ENCODE results near the gene ADAT3.
A peak's percentile ranks its signal among the peaks of the same experiment; 100 is the strongest.
"Not testable (repeated sequence)": the region's sequence is repeated elsewhere in the genome, so short reads cannot be mapped to it uniquely, and the experiment has no call there.

The ADAT3 gene

GRCh38 chr19:1866693-1867348 lies 38.4 kb upstream of the ADAT3 start:
- no peak for DNase-seq (ENCODE audit: low read depth in 2 of 2, low spot score in 1 of 2)

GRCh38 chr19:1867349-1867724 lies 37.9 kb upstream of the ADAT3 start:
- no peak for DNase-seq (ENCODE audit: low read depth in 2 of 2, low spot score in 1 of 2)

GRCh38 chr19:1868971-1869370 lies 36.2 kb upstream of the ADAT3 start:
- DNase-seq (ENCODE audit: low read depth in 2 of 2, low spot score in 1 of 2) = no peak

- DNase-seq (ENCODE audit: low read depth in 2 of 2, low spot score in 1 of 2) = no peak
Measured at GRCh38 chr19:1871140-1871597, 34.0 kb upstream of the ADAT3 start.

GRCh38 chr19:1871630-1872029 lies 33.6 kb upstream of the ADAT3 start:
- no peak for DNase-seq (ENCODE audit: low read depth in 2 of 2, low spot score in 1 of 2)

GRCh38 chr19:1872807-1873523 lies 32.2 kb upstream of the ADAT3 start:
- DNase-seq (ENCODE audit: low read depth in 2 of 2, low spot score in 1 of 2) = no peak

- DNase-seq (ENCODE audit: low read depth in 2 of 2, low spot score in 1 of 2) = no peak
Measured at GRCh38 chr19:1873524-1874473, 31.4 kb upstream of the ADAT3 start.

- DNase-seq (ENCODE audit: low read depth in 2 of 2, low spot score in 1 of 2) = no peak
Measured at GRCh38 chr19:1874554-1875185, 30.5 kb upstream of the ADAT3 start.

- not testable (repeated sequence) for DNase-seq (ENCODE audit: low read depth in 2 of 2, low spot score in 1 of 2)
Measured at GRCh38 chr19:1875265-1875645, 29.9 kb upstream of the ADAT3 start.

GRCh38 chr19:1875646-1876495 lies 29.3 kb upstream of the ADAT3 start:
- peak; percentile 65 to 77 for DNase-seq (ENCODE audit: low read depth in 2 of 2, low spot score in 1 of 2)

- DNase-seq (ENCODE audit: low read depth in 2 of 2, low spot score in 1 of 2) = not testable (repeated sequence)
Measured at GRCh38 chr19:1876496-1877279, 28.5 kb upstream of the ADAT3 start.

- not testable (repeated sequence) for DNase-seq (ENCODE audit: low read depth in 2 of 2, low spot score in 1 of 2)
Measured at GRCh38 chr19:1877280-1877660, 27.9 kb upstream of the ADAT3 start.

GRCh38 chr19:1878583-1878982 lies 26.6 kb upstream of the ADAT3 start:
- DNase-seq (ENCODE audit: low read depth in 2 of 2, low spot score in 1 of 2) = not testable (repeated sequence)

- not testable (repeated sequence) for DNase-seq (ENCODE audit: low read depth in 2 of 2, low spot score in 1 of 2)
Measured at GRCh38 chr19:1879982-1880381, 25.2 kb upstream of the ADAT3 start.

- DNase-seq (ENCODE audit: low read depth in 2 of 2, low spot score in 1 of 2) = no peak
Measured at GRCh38 chr19:1880611-1881392, 24.4 kb upstream of the ADAT3 start.

GRCh38 chr19:1881393-1882088 lies 23.7 kb upstream of the ADAT3 start:
- not testable (repeated sequence) for DNase-seq (ENCODE audit: low read depth in 2 of 2, low spot score in 1 of 2)

- no peak for DNase-seq (ENCODE audit: low read depth in 2 of 2, low spot score in 1 of 2)
Measured at GRCh38 chr19:1882089-1882785, 23.0 kb upstream of the ADAT3 start.
